HepG2 (cell line): ENCODE results near the gene HSF4. TPM values are rescaled to one million over a fixed set of nuclear protein-coding genes. Genes with fewer than 3 reads are reported as not detected.

Source experiments
- AGO2 ChIP-seq: fragments of 200-400 bp; formaldehyde crosslinking; optimal IDR thresholded peaks from 2 replicates; pipeline ENCODE3; 2017; ENCODE audit warnings: mild to moderate bottlenecking, low read depth, low read length, moderate library complexity
- HDAC1 ChIP-seq: sonication (generic); formaldehyde crosslinking; IDR thresholded peaks from 2 replicates; pipeline ENCODE4 v1.5.1; 2020; ENCODE audit warnings: mild to moderate bottlenecking, missing genetic modification reagents
- JUNB ChIP-seq: sonication (generic); formaldehyde crosslinking; IDR thresholded peaks from 2 replicates; pipeline ENCODE4 v1.8.0; 2022; ENCODE audit warnings: missing genetic modification reagents, mild to moderate bottlenecking, borderline replicate concordance
- KDM2A ChIP-seq: sonication (generic); formaldehyde crosslinking; IDR thresholded peaks from 2 replicates; pipeline ENCODE4 v1.4.0; 2020; ENCODE audit warnings: low read depth, missing genetic modification reagents, borderline replicate concordance
- NFKBIZ ChIP-seq: IDR thresholded peaks from 2 replicates; pipeline ENCODE4 v1.6.1; 2018; ENCODE audit warnings: missing genetic modification reagents, missing compliant biosample characterization
- NFYC ChIP-seq: IDR thresholded peaks from 2 replicates; pipeline ENCODE4 v1.6.1; 2016; ENCODE audit warnings: missing genetic modification reagents, missing compliant biosample characterization
- RARA ChIP-seq: IDR thresholded peaks from 2 replicates; pipeline ENCODE4 v1.6.1; 2016; ENCODE audit warnings: missing genetic modification reagents, missing compliant biosample characterization
- RXRA ChIP-seq: sonication (generic); formaldehyde crosslinking; IDR thresholded peaks from 2 replicates; pipeline ENCODE4 v1.5.1; 2020; ENCODE audit warnings: missing genetic modification reagents
- SP1 ChIP-seq, 2 experiments: fragments of 450-650 bp in 1 of 2; sonication (generic) in 1 of 2; formaldehyde crosslinking in 1 of 2; IDR thresholded peaks; 2 replicates each; pipeline versions ENCODE4 v1.4.0 to v1.6.1; 2016 to 2020; ENCODE audit warnings: missing genetic modification reagents in 1 of 2
- TEAD3 ChIP-seq: optimal IDR thresholded peaks from 2 replicates; pipeline ENCODE3; 2016; ENCODE audit warnings: borderline replicate concordance
- ZNF615 ChIP-seq: sonication (generic); formaldehyde crosslinking; IDR thresholded peaks from 2 replicates; pipeline ENCODE4 v1.5.0; 2020; ENCODE audit warnings: mild to moderate bottlenecking, missing genetic modification reagents, borderline replicate concordance
- ZSCAN20 ChIP-seq: sonication (generic); formaldehyde crosslinking; IDR thresholded peaks from 2 replicates; pipeline ENCODE4 v1.4.0; 2020; ENCODE audit warnings: missing genetic modification reagents, mild to moderate bottlenecking, borderline replicate concordance
- polyA plus RNA-seq, 8 experiments: library from polyadenylated mRNA; depleted of rRNA in 3 of 8; stranded (reverse) in 7 of 8; unstranded in 1 of 8; fragments of >200 nt; fragmentation: Illumina TruSeq in 4 of 8; extraction: Trizol in 4 of 8; gene quantifications; 2 replicates each; pipeline versions ENCODE4 v1.2.1 to v1.2.3, GENCODE V29; 2011 to 2016; ENCODE audit warnings: low read depth in 4 of 8, missing spikeins in 1 of 8, mixed read lengths in 1 of 8; ENCODE audit not compliant: insufficient read depth in 1 of 8
- total RNA-seq, 5 experiments: library from RNA; depleted of rRNA; stranded (reverse); fragments of >200 nt; fragmentation: Illumina TruSeq; extraction: Trizol; gene quantifications; 2 replicates each; pipeline ENCODE4 v1.2.3, GENCODE V29; 2016; ENCODE audit warnings: low read depth in 1 of 5
- TF ChIP-seq, protein P1 (sequence below): sonication (generic); formaldehyde crosslinking; IDR thresholded peaks from 2 replicates; pipeline ENCODE4 v1.4.0; 2020; ENCODE audit warnings: missing genetic modification reagents
- TF ChIP-seq, protein P2 (sequence below): sonication (generic); formaldehyde crosslinking; IDR thresholded peaks from 2 replicates; pipeline ENCODE4 v1.4.0; 2020; ENCODE audit warnings: mild to moderate bottlenecking, missing genetic modification reagents
- TF ChIP-seq, protein P3 (sequence below): sonication (generic); formaldehyde crosslinking; IDR thresholded peaks from 2 replicates; pipeline ENCODE4 v1.4.0; 2020; ENCODE audit warnings: missing genetic modification reagents; ENCODE audit errors: not compliant biosample characterization
- TF ChIP-seq, protein P4 (sequence below): sonication (generic); formaldehyde crosslinking; IDR thresholded peaks from 2 replicates; pipeline ENCODE4 v1.5.0; 2020; ENCODE audit warnings: mild to moderate bottlenecking, missing genetic modification reagents
- TF ChIP-seq, protein P5 (sequence below), 2 experiments: fragments of 450-650 bp in 1 of 2; sonication (generic) in 1 of 2; formaldehyde crosslinking; IDR thresholded peaks; 2 replicates each; pipeline versions ENCODE4 v1.5.0 to v1.8.0; 2020 to 2022; ENCODE audit warnings: mild to moderate bottlenecking in 1 of 2, missing genetic modification reagents in 1 of 2
- TF ChIP-seq, protein P6 (sequence below): sonication (generic); formaldehyde crosslinking; IDR thresholded peaks from 2 replicates; pipeline ENCODE4 v1.5.0; 2020; ENCODE audit warnings: missing genetic modification reagents
- TF ChIP-seq, protein P7 (sequence below): sonication (generic); formaldehyde crosslinking; IDR thresholded peaks from 2 replicates; pipeline ENCODE4 v1.5.0; 2020; ENCODE audit warnings: mild to moderate bottlenecking, missing genetic modification reagents

The HSF4 gene
- total and polyA plus RNA-seq, 2 of the 13 experiments (the other 11 are each of a cell fraction or from before 2014, with no cell fraction given) = 3.5 to 16.9 TPM

DNA sequence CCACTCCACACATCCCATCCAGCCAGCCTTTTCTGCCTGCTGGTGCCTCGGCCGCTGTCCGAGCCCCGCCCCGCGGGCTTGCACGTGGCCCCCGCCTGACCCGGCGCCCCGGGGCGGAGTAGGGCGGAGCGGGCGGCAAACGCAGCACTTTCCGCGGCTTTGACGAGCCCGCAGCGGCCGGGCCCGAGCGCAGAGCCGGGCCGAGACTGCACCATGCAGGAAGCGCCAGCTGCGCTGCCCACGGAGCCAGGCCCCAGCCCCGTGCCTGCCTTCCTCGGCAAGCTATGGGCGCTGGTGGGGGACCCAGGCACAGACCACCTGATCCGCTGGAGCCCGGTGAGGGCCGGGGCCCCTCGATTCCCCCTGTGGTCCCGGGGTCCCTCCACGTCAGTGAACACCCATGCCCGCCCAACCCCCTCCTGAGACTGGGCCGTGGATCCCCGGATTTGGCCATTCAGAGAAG lies at the start of gene HSF4 (continued):
- TF ChIP-seq, protein P1, sequence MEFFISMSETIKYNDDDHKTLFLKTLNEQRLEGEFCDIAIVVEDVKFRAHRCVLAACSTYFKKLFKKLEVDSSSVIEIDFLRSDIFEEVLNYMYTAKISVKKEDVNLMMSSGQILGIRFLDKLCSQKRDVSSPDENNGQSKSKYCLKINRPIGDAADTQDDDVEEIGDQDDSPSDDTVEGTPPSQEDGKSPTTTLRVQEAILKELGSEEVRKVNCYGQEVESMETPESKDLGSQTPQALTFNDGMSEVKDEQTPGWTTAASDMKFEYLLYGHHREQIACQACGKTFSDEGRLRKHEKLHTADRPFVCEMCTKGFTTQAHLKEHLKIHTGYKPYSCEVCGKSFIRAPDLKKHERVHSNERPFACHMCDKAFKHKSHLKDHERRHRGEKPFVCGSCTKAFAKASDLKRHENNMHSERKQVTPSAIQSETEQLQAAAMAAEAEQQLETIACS (CRISPR knock-in tag) = peak; percentile 64
- TF ChIP-seq, protein P2, sequence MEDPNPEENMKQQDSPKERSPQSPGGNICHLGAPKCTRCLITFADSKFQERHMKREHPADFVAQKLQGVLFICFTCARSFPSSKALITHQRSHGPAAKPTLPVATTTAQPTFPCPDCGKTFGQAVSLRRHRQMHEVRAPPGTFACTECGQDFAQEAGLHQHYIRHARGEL (CRISPR knock-in tag) = peak; percentile 78; the same call in 1 of the 2 replicates
- TF ChIP-seq NFYC (CRISPR knock-in tag) (peak; percentile 42), JUNB (no peak), ZSCAN20 (CRISPR knock-in tag) (peak; percentile 90; the same call in 1 of the 2 replicates), ZNF615 (CRISPR knock-in tag) (no peak), AGO2 (peak; percentile 54), RXRA (CRISPR knock-in tag) (peak; percentile 54; the same call in 1 of the 2 replicates), TEAD3 (CRISPR knock-in tag) (peak; percentile 63), HDAC1 (CRISPR knock-in tag) (peak; percentile 91), KDM2A (CRISPR knock-in tag) (peak; percentile 89), NFKBIZ (CRISPR knock-in tag) (0 out of 2 replicates have a peak, but pooled peaks have one; percentile 46), SP1 (IDR thresholded peaks at IDR 0.05) (no peak), SP1 (CRISPR knock-in tag; IDR thresholded peaks at IDR 0.05) (peak; percentile 75; the same call in 1 of the 2 replicates), RARA (CRISPR knock-in tag) (peak; percentile 86)
- TF ChIP-seq, protein P3, sequence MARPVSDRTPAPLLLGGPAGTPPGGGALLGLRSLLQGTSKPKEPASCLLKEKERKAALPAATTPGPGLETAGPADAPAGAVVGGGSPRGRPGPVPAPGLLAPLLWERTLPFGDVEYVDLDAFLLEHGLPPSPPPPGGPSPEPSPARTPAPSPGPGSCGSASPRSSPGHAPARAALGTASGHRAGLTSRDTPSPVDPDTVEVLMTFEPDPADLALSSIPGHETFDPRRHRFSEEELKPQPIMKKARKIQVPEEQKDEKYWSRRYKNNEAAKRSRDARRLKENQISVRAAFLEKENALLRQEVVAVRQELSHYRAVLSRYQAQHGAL = peak; percentile 91
- TF ChIP-seq, protein P4, sequence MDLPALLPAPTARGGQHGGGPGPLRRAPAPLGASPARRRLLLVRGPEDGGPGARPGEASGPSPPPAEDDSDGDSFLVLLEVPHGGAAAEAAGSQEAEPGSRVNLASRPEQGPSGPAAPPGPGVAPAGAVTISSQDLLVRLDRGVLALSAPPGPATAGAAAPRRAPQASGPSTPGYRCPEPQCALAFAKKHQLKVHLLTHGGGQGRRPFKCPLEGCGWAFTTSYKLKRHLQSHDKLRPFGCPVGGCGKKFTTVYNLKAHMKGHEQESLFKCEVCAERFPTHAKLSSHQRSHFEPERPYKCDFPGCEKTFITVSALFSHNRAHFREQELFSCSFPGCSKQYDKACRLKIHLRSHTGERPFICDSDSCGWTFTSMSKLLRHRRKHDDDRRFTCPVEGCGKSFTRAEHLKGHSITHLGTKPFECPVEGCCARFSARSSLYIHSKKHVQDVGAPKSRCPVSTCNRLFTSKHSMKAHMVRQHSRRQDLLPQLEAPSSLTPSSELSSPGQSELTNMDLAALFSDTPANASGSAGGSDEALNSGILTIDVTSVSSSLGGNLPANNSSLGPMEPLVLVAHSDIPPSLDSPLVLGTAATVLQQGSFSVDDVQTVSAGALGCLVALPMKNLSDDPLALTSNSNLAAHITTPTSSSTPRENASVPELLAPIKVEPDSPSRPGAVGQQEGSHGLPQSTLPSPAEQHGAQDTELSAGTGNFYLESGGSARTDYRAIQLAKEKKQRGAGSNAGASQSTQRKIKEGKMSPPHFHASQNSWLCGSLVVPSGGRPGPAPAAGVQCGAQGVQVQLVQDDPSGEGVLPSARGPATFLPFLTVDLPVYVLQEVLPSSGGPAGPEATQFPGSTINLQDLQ = peak; percentile 74; the same call in 1 of the 2 replicates
- TF ChIP-seq, protein P5, sequence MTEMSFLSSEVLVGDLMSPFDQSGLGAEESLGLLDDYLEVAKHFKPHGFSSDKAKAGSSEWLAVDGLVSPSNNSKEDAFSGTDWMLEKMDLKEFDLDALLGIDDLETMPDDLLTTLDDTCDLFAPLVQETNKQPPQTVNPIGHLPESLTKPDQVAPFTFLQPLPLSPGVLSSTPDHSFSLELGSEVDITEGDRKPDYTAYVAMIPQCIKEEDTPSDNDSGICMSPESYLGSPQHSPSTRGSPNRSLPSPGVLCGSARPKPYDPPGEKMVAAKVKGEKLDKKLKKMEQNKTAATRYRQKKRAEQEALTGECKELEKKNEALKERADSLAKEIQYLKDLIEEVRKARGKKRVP (CRISPR knock-in tag; IDR thresholded peaks at IDR 0.05) = peak in 1 of 2 experiments; percentile 75; a peak in 2 of 4 replicates
- TF ChIP-seq, protein P6, sequence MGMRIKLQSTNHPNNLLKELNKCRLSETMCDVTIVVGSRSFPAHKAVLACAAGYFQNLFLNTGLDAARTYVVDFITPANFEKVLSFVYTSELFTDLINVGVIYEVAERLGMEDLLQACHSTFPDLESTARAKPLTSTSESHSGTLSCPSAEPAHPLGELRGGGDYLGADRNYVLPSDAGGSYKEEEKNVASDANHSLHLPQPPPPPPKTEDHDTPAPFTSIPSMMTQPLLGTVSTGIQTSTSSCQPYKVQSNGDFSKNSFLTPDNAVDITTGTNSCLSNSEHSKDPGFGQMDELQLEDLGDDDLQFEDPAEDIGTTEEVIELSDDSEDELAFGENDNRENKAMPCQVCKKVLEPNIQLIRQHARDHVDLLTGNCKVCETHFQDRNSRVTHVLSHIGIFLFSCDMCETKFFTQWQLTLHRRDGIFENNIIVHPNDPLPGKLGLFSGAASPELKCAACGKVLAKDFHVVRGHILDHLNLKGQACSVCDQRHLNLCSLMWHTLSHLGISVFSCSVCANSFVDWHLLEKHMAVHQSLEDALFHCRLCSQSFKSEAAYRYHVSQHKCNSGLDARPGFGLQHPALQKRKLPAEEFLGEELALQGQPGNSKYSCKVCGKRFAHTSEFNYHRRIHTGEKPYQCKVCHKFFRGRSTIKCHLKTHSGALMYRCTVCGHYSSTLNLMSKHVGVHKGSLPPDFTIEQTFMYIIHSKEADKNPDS = no peak
- TF ChIP-seq, protein P7, sequence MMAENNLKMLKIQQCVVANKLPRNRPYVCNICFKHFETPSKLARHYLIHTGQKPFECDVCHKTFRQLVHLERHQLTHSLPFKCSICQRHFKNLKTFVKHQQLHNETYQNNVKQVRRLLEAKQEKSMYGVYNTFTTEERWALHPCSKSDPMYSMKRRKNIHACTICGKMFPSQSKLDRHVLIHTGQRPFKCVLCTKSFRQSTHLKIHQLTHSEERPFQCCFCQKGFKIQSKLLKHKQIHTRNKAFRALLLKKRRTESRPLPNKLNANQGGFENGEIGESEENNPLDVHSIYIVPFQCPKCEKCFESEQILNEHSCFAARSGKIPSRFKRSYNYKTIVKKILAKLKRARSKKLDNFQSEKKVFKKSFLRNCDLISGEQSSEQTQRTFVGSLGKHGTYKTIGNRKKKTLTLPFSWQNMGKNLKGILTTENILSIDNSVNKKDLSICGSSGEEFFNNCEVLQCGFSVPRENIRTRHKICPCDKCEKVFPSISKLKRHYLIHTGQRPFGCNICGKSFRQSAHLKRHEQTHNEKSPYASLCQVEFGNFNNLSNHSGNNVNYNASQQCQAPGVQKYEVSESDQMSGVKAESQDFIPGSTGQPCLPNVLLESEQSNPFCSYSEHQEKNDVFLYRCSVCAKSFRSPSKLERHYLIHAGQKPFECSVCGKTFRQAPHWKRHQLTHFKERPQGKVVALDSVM (CRISPR knock-in tag) = no peak
